H1 (cell line): ENCODE data around the gene CEBPZ. TPM values are rescaled to one million over a fixed set of nuclear protein-coding genes. Genes with fewer than 3 reads are reported as not detected.

Experiments used
- ASH2L ChIP-seq: fragments of 200-600, 300-600 bp; sonication (generic); IDR thresholded peaks from one replicate; pipeline ENCODE4 v1.7.1; 2017; ENCODE audit warnings: low read length
- EGR1 ChIP-seq: IDR thresholded peaks from 2 replicates; pipeline ENCODE4 v1.6.1; 2011; ENCODE audit warnings: low read depth, low read length, borderline replicate concordance
- KDM1A ChIP-seq: fragments of 200-600, 300-600 bp; sonication (generic); IDR thresholded peaks from 2 replicates; pipeline ENCODE4 v1.7.1; 2016; ENCODE audit warnings: mild to moderate bottlenecking, low read length, borderline replicate concordance
- KDM4A ChIP-seq: IDR thresholded peaks from one replicate; pipeline ENCODE4 v1.7.1; 2012; ENCODE audit warnings: low read depth, mild to moderate bottlenecking, moderate library complexity, low read length, inconsistent platforms; ENCODE audit not compliant: severe bottlenecking
- KDM5A ChIP-seq: fragments of 200-600 bp; IDR thresholded peaks from 2 replicates; pipeline ENCODE4 v1.7.1; 2012; ENCODE audit warnings: mild to moderate bottlenecking, low read length, inconsistent platforms, mixed read lengths
- NRF1 ChIP-seq: IDR thresholded peaks from 2 replicates; pipeline ENCODE4 v1.6.1; 2011; ENCODE audit warnings: mild to moderate bottlenecking, low read depth, low read length, improper control_type of control experiment
- RXRA ChIP-seq: IDR thresholded peaks from 2 replicates; pipeline ENCODE4 v1.6.1; 2011; ENCODE audit warnings: low read depth, mild to moderate bottlenecking, low read length, moderate library complexity; ENCODE audit not compliant: insufficient read depth
- SP2 ChIP-seq: IDR thresholded peaks from 2 replicates; pipeline ENCODE4 v1.6.1; 2012; ENCODE audit warnings: mild to moderate bottlenecking, low read length, inconsistent platforms
- polyA plus RNA-seq, 7 experiments: library from polyadenylated mRNA; depleted of rRNA in 3 of 7; stranded (reverse) in 5 of 7; unstranded in 2 of 7; fragments of >200 nt in 5 of 7; fragments of 200-250 nt in 2 of 7; gene quantifications; 1 replicate in 5 of 7; 2 replicates in 1 of 7; 4 replicates in 1 of 7; pipeline versions ENCODE4 v1.2.1 to v1.2.3, GENCODE V29; 2011 to 2013; ENCODE audit warnings: missing spikeins in 2 of 7, mixed read lengths in 2 of 7
- total RNA-seq: library from RNA; stranded (reverse); fragmentation: NEBNext Ultra II Directional; extraction: Animal tissue kit (Norgen Biotek cat#: 25700); gene quantifications from 2 replicates; pipeline ENCODE4 v1.2.1, GENCODE V29; 2021

CEBPZ gene
- total and polyA plus RNA-seq, 2 of the 8 experiments (the other 6 are each of a cell fraction or from before 2014, with no cell fraction given) = 19.1 to 201 TPM

- no peak for TF ChIP-seq RXRA
- TF ChIP-seq KDM1A = no peak
- no peak for TF ChIP-seq KDM4A
- TF ChIP-seq ASH2L = no peak
- TF ChIP-seq KDM5A = no peak
- no peak for TF ChIP-seq SP2
- TF ChIP-seq EGR1 = no peak
- TF ChIP-seq NRF1 = no peak
Observed at GRCh38 chr2:37164757-37165156, 66.6 kb downstream of the CEBPZ start (continued).
